Measurements from ENCODE around the gene PDE4D. TPM values are rescaled to one million over a fixed set of nuclear protein-coding genes. Genes with fewer than 3 reads are reported as not detected.

Gene PDE4D
- total RNA-seq, 1 experiment from 2014 or later: 2.4 TPM

GRCh38 chr5:59843511-59844213, 49.9 kb downstream of the PDE4D start:
- H3K27me3 ChIP-seq (ENCODE audit: control insufficient read depth, insufficient read depth, low read length): no peaks in the 10 kb centered on the region; the same call in 1 of the 2 replicates
- POLR2A ChIA-PET: no interaction called here
- in situ Hi-C loops (cut with HindIII; ENCODE audit: low pct_unique_long_range_greater_than_20kb, low sequenced_read_pairs): no loop called here
- CTCF ChIA-PET: no interaction called here
- no peaks in the 10 kb centered on the region for H3K36me3 ChIP-seq (ENCODE audit: control insufficient read depth, insufficient read depth, low read length)
- no peak for DNase-seq (ENCODE audit: low read depth, low spot score)
- intact Hi-C loops (cut with micrococcal nuclease; ENCODE audit: unreplicated experiment): no loop called here
- TF ChIP-seq SIN3A (IDR thresholded peaks at IDR 0.05; ENCODE audit: borderline replicate concordance, insufficient read depth, low read depth, low read length): no peak
- no peak for TF ChIP-seq REST (IDR thresholded peaks at IDR 0.05; ENCODE audit: insufficient read depth in 1 of 2, low read depth in 2 of 2, low read length in 1 of 2)
- no peak for TF ChIP-seq POLR2AphosphoS5 (IDR thresholded peaks at IDR 0.05; ENCODE audit: low read depth, low read length)
- TF ChIP-seq CTCF (IDR thresholded peaks at IDR 0.05): no peak
- no peak for TF ChIP-seq TCF7L2 (IDR thresholded peaks at IDR 0.05; ENCODE audit: low read depth, low read length)
- ATAC-seq: no peak
- H3K4me1 ChIP-seq (ENCODE audit: control insufficient read depth, insufficient read depth, low read length): no peaks in the 10 kb centered on the region
- no peak overlapping the region for H3K4me3 ChIP-seq (ENCODE audit: low read depth in 2 of 2, low read length in 2 of 2)
- no peak overlapping the region for H3K27ac ChIP-seq (ENCODE audit: low read length)
- H3K9me3 ChIP-seq (ENCODE audit: control insufficient read depth, insufficient read depth, low read depth, low read length): no peaks in the 10 kb centered on the region
- no TSS peak for BruUV-seq (replicated peaks)

GRCh38 chr5:59842999-59843398, 50.5 kb downstream of the PDE4D start:
- Histone ChIP-seq H3K9me3 (ENCODE audit: control insufficient read depth, insufficient read depth, low read depth, low read length) (no peaks in the 10 kb centered on the region), H3K4me1 (ENCODE audit: control insufficient read depth, insufficient read depth, low read length) (no peaks in the 10 kb centered on the region), H3K36me3 (ENCODE audit: control insufficient read depth, insufficient read depth, low read length) (no peaks in the 10 kb centered on the region), H3K4me3 (ENCODE audit: low read depth in 2 of 2, low read length in 2 of 2) (no peak overlapping the region), H3K27ac (ENCODE audit: low read length) (no peak overlapping the region), H3K27me3 (ENCODE audit: control insufficient read depth, insufficient read depth, low read length) (no peaks in the 10 kb centered on the region; the same call in 1 of the 2 replicates)
- ATAC-seq: no peak
- in situ Hi-C loops (cut with HindIII; ENCODE audit: low pct_unique_long_range_greater_than_20kb, low sequenced_read_pairs): no loop called here
- BruUV-seq (replicated peaks): no TSS peak
- no peak for TF ChIP-seq CTCF (IDR thresholded peaks at IDR 0.05)
- TF ChIP-seq REST (IDR thresholded peaks at IDR 0.05; ENCODE audit: insufficient read depth in 1 of 2, low read depth in 2 of 2, low read length in 1 of 2): no peak
- TF ChIP-seq POLR2AphosphoS5 (IDR thresholded peaks at IDR 0.05; ENCODE audit: low read depth, low read length): no peak
- TF ChIP-seq SIN3A (IDR thresholded peaks at IDR 0.05; ENCODE audit: borderline replicate concordance, insufficient read depth, low read depth, low read length): no peak
- TF ChIP-seq TCF7L2 (IDR thresholded peaks at IDR 0.05; ENCODE audit: low read depth, low read length): no peak
- CTCF ChIA-PET: no interaction called here
- DNase-seq (ENCODE audit: low read depth, low spot score): no peak
- POLR2A ChIA-PET: no interaction called here
- intact Hi-C loops (cut with micrococcal nuclease; ENCODE audit: unreplicated experiment): no loop called here
